Small intestine (tissue), 7 donors: ENCODE results near the gene TRMT2B. TPM values are rescaled to one million over a fixed set of nuclear protein-coding genes. Genes with fewer than 3 reads are reported as not detected.
"Not testable (repeated sequence)": the region's sequence is repeated elsewhere in the genome, so short reads cannot be mapped to it uniquely, and the experiment has no call there.

ENCODE experiments used
- DNase-seq, 2 donors: peaks; one replicate each; pipeline versions ENCODE4 v3.0.0 to v3.0.0-alpha.2; 2013
- FAIRE-seq: peaks from 2 replicates; lab custom pipeline; 2012; peaks lifted over from hg19 to GRCh38; lab: Jason Lieb, UNC
- H3K27ac ChIP-seq, 3 donors: one replicate each; pipeline ENCODE4 v1.5.1; 2013; ENCODE audit warnings: low read length in 2 of 3, mild to moderate bottlenecking in 2 of 3, control low read depth in 1 of 3, inconsistent platforms in 1 of 3, low read depth in 1 of 3, moderate library complexity in 1 of 3
- H3K27me3 ChIP-seq, 3 donors: one replicate each; pipeline ENCODE4 v1.6.1; 2013; ENCODE audit warnings: low read length in 3 of 3, inconsistent platforms in 1 of 3; ENCODE audit not compliant: control insufficient read depth in 3 of 3, insufficient read depth in 3 of 3
- H3K36me3 ChIP-seq, 3 donors: one replicate each; pipeline ENCODE4 v1.6.1; 2013; ENCODE audit warnings: low read length in 3 of 3, inconsistent platforms in 1 of 3, low read depth in 1 of 3, mild to moderate bottlenecking in 1 of 3, moderate library complexity in 1 of 3; ENCODE audit not compliant: control insufficient read depth in 3 of 3, insufficient read depth in 2 of 3
- H3K4me1 ChIP-seq, 3 donors: one replicate each; pipeline ENCODE4 v1.6.1; 2013; ENCODE audit warnings: low read length in 2 of 3, inconsistent platforms in 1 of 3, low read depth in 1 of 3, mild to moderate bottlenecking in 1 of 3, moderate library complexity in 1 of 3; ENCODE audit not compliant: control insufficient read depth in 3 of 3, insufficient read depth in 2 of 3
- H3K4me3 ChIP-seq, 3 donors: one replicate each; pipeline ENCODE4 v1.5.1; 2013; ENCODE audit warnings: low read length in 3 of 3, control low read depth in 1 of 3, inconsistent platforms in 1 of 3, low read depth in 1 of 3, mild to moderate bottlenecking in 1 of 3, moderate library complexity in 1 of 3
- H3K9me3 ChIP-seq, 2 donors: one replicate each; pipeline ENCODE4 v1.6.1; 2013; ENCODE audit warnings: low read depth in 1 of 2, low read length in 1 of 2; ENCODE audit not compliant: control insufficient read depth in 2 of 2, insufficient read depth in 1 of 2
- WGBS, 3 donors: extraction: QIAGEN DNeasy Blood & Tissue Kit; methylation state at CpG; one replicate each; pipeline ENCODE4 v1.1.7; 2013; 5-methylcytosine and 5-hydroxymethylcytosine counted together
- polyA plus RNA-seq, 4 donors: library from polyadenylated mRNA; stranded (reverse) in 3 of 4; unstranded in 1 of 4; fragments of 200-250 nt in 3 of 4; fragments of 120-200 nt in 1 of 4; gene quantifications; one replicate each; pipeline versions ENCODE4 v1.2.1 to v1.2.3, GENCODE V29; 2013
- donor health status: healthy with polysubstance abuse.
- donor health status: control.
- donor health status: control.
- donor health status: Bipolar disorder and iron deficiency.
- donor health status: healthy.

The TRMT2B gene
- polyA plus RNA-seq, 4 donors: 7.3 to 18.2 (median 10.3) TPM

DNA sequence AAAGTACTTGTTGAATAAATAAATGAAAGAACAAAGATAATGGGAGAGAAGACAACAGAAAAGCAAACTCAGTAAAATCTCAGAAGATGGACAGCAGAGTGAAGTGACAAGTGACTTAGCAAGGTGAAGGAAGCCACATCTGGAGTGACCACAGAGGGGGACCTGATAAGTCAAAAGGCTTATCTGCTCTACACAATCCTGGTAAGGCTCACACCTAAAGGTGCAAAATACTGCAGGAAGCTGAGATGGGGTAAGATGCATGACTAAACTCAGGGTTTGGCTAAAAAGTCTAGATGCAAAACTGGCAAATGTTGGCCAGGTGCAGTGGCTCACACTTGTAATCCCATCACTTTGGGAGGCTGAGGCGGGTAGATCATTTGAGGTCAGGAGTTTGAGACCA, 22.2 kb downstream of the TRMT2B start:
- WGBS, 3 donors: 73 to 95% (median 80%) methylated on average over 1 of the region's 1 CpG

DNA sequence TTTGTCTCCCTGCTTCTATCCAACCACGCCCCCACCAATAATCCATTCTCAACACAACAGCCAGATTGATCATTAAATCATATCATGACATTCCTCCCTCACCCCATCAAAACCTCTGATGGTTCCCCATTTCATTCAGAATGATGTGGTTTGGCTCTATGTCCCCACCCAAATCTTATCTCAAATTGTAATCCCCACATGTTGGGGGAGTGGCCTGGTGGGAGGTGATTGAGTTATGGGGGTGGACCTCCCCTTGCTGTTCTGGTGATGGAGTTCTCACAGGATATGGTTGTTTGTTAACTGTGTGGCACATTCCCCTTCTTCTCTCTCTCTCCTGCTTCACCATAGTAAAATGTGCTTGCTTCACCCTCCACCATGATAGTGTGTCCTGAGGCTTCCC, 23.3 kb downstream of the TRMT2B start:
- WGBS, 3 donors: 85 to 96% (median 92%) methylated on average over 1 of the region's 1 CpG
- no peak for FAIRE-seq
- DNase-seq: no peak

More for the DNA sequence above, 22.2 kb downstream of the TRMT2B start:
- H3K4me3 ChIP-seq: no peak overlapping the region
- FAIRE-seq (no peak), DNase-seq (no peak)
- H3K9me3 ChIP-seq: no peaks in the 10 kb centered on the region
- H3K27ac ChIP-seq: no peak overlapping the region
- no peaks in the 10 kb centered on the region for H3K27me3 ChIP-seq
- no peaks in the 10 kb centered on the region for H3K4me1 ChIP-seq
- H3K36me3 ChIP-seq: peaks cover 0 to 11% (median 0%) of the 10 kb centered on the region in 3 donors

DNA sequence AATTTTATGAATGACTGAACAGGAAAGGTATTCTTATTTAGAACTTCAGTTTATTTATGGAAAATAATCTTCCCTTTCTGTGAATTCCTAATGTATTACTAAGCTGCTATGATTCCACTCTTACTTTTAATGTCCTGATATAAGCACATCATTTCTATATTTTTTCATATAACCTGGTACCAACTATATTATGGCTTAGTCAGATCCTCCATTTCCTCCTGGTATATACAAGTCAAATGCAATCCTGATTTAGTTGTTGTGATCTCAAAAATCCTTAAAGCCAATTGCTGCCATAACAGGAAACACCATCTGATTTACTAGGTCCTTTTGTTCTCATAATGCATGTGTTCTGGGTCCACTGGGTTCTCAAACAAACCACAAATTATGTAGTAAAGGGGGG, 26.8 kb downstream of the TRMT2B start:
- FAIRE-seq: no peak
- H3K27ac ChIP-seq: no peak overlapping the region
- H3K36me3 ChIP-seq: peaks cover 0 to 22% (median 2%) of the 10 kb centered on the region in 3 donors
- H3K27me3 ChIP-seq: no peaks in the 10 kb centered on the region
- no peak overlapping the region for H3K4me3 ChIP-seq
- no peaks in the 10 kb centered on the region for H3K4me1 ChIP-seq
- no peaks in the 10 kb centered on the region for H3K9me3 ChIP-seq
- no peak for DNase-seq

More for the DNA sequence above, 23.3 kb downstream of the TRMT2B start:
- Histone ChIP-seq H3K27ac (no peak overlapping the region), H3K27me3 (no peaks in the 10 kb centered on the region), H3K9me3 (no peaks in the 10 kb centered on the region), H3K4me3 (no peak overlapping the region), H3K4me1 (no peaks in the 10 kb centered on the region), H3K36me3 (peaks cover 0 to 10% (median 0%) of the 10 kb centered on the region in 3 donors)

DNA sequence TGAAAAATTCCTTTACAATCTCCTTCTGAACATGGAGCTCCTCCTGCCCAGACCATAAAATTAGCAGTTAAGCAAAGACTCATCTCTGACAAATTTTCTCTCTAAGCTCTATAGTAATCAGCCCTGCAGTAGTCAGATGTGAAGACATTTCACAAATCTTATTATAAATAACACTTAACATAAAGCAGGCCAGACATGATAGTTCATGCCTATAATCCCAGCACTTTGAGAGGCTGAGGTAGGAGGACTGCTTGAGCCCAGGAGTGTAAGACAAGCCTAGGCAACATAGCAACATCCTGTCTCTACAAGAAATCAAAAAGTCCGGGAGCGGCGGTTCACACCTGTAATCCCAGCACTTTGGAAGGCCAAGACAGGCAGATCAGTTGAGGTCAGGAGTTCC, 29.9 kb downstream of the TRMT2B start:
- H3K36me3 ChIP-seq: peaks cover 2 to 31% (median 3%) of the 10 kb centered on the region in 3 donors

DNA sequence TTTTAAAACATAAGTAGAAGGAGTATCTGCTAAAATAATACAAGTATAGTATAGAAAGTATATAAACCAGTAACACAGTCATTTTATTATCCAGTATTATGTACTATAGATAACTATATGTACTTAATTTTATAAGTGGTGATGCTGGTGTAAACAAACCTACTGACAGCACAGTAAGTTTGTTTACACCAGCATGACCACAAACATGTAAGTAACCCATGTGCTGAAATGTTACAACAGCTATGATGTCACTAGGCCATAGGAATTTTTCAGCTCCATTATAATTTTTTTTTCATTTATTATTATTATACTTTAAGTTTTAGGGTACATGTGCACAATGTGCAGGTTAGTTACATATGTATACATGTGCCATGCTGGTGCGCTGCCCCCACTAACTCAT, 39.9 kb downstream of the TRMT2B start:
- not testable (repeated sequence) for DNase-seq, H3K4me3 ChIP-seq, FAIRE-seq, H3K27ac ChIP-seq, H3K9me3 ChIP-seq, H3K4me1 ChIP-seq, H3K27me3 ChIP-seq
- WGBS, 3 donors: 71 to 100% (median 80%) methylated on average over 1 of the region's 1 CpG
- H3K36me3 ChIP-seq: peaks cover 3 to 34% (median 6%) of the 10 kb centered on the region in 3 donors

More for the DNA sequence above, 29.9 kb downstream of the TRMT2B start:
- H3K27ac ChIP-seq: no peak overlapping the region
- DNase-seq (no peak), FAIRE-seq (no peak)
- H3K4me1 ChIP-seq: no peaks in the 10 kb centered on the region
- no peaks in the 10 kb centered on the region for H3K9me3 ChIP-seq
- no peaks in the 10 kb centered on the region for H3K27me3 ChIP-seq
- WGBS, 3 donors: 87 to 97% (median 91%) methylated on average over 3 of the region's 3 CpGs
- H3K4me3 ChIP-seq: no peak overlapping the region

DNA sequence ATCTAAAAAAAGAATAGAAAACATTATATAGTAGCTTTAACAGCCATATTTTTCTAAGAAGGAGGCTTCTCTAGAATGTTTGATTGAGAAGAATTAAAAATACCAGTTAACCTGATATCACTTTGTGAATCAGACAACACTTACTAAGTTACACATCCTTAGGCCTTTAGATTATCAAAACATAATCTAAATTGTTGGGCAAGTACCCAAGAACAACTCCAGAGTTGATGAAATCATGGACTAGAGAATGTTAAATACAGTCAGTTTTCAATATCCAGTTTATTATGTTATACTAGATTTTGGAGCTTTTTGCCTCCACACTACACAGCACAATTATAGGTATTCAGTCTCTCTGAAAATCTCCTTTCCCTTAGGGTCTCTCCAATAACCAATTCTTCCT, 42.8 kb downstream of the TRMT2B start:
- Histone ChIP-seq H3K9me3 (no peaks in the 10 kb centered on the region), H3K4me3 (no peak overlapping the region), H3K4me1 (no peaks in the 10 kb centered on the region), H3K36me3 (peaks cover 3 to 27% (median 6%) of the 10 kb centered on the region in 3 donors), H3K27ac (no peak overlapping the region), H3K27me3 (no peaks in the 10 kb centered on the region)
- no peak for DNase-seq
- FAIRE-seq: no peak

DNA sequence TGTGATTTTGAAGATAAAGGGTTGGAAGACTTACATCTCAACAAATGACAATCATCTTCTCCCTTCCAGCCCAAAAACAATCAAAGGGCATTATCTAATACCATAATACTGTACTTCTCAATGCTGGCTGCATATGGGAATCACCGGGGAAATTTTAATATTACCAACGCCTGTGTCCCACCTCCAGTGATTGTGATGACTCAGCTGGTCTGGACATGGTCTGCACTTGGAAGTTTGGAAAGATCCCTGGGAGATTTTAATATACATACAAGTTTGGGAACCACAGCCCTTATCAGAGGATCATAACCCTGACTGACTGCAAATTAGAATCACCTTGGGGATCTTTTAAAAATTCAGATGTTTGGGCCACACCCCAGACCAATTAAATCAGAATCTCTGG, 52.5 kb downstream of the TRMT2B start:
- Histone ChIP-seq H3K4me1 (peaks cover 0 to 5% (median 0%) of the 10 kb centered on the region in 3 donors), H3K9me3 (no peaks in the 10 kb centered on the region), H3K4me3 (no peak overlapping the region), H3K36me3 (peaks cover 0 to 3% (median 0%) of the 10 kb centered on the region in 3 donors), H3K27ac (no peak overlapping the region), H3K27me3 (no peaks in the 10 kb centered on the region)
- FAIRE-seq (no peak), DNase-seq (no peak)
- 89 to 97% (median 93%) methylated on average over 2 of the region's 2 CpGs for WGBS, 3 donors

DNA sequence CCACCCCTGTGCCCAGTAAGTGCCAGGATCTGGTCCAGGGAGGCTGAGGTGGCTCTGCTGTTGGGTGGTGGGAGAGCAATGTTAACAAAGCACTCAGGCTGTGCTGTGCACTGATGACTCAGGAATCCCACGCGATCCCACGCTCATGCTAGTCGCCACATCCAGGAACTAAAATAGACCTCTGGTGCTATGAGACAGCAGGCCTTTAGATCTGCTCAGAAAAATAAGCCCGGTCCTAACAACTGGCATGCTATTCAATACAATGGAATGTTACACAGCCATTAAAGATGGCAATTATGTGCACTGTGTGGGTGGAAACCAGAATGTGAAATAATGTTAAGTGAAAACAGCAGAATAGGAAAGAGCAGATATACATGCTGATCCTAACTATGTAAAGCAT, 56.4 kb downstream of the TRMT2B start:
- Histone ChIP-seq H3K36me3 (peaks cover 0 to 2% (median 0%) of the 10 kb centered on the region in 3 donors), H3K27ac (no peak overlapping the region), H3K4me3 (no peak overlapping the region), H3K27me3 (no peaks in the 10 kb centered on the region), H3K9me3 (no peaks in the 10 kb centered on the region), H3K4me1 (peaks cover 0 to 12% (median 0%) of the 10 kb centered on the region in 3 donors)
- WGBS, 3 donors: 86 to 89% (median 87%) methylated on average over 5 of the region's 5 CpGs
- DNase-seq: no peak
- FAIRE-seq: no peak
